ENCODE results near the gene ATF7IP. TPM values are rescaled to one million over a fixed set of nuclear protein-coding genes. Genes with fewer than 3 reads are reported as not detected.

The ATF7IP gene
- total RNA-seq, 1 donor, result 48.1 TPM

DNA sequence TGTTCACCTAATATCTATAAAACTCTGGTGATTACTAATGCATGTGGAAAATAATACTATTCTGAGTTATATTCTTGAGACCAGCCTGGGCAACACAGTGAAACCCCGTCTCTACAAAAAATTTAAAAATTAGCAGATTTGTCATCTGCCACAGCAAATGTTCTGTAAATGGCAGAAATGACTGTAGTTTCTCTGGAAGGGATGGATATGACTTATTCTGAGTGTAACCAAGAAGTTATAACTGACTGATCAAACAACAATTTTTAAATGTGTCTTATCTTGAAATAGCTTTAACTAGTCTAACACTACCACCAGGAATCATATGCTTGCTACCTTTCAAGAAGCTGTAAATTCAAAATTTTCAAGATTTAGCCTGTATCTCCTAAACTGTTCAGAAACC, 113.5 kb downstream of the ATF7IP start:
- H3K4me3 ChIP-seq (ENCODE audit: low read depth, low read length), result no peak overlapping the region
- DNase-seq (ENCODE audit: low read depth), result no peak
- TF ChIP-seq, protein P1, sequence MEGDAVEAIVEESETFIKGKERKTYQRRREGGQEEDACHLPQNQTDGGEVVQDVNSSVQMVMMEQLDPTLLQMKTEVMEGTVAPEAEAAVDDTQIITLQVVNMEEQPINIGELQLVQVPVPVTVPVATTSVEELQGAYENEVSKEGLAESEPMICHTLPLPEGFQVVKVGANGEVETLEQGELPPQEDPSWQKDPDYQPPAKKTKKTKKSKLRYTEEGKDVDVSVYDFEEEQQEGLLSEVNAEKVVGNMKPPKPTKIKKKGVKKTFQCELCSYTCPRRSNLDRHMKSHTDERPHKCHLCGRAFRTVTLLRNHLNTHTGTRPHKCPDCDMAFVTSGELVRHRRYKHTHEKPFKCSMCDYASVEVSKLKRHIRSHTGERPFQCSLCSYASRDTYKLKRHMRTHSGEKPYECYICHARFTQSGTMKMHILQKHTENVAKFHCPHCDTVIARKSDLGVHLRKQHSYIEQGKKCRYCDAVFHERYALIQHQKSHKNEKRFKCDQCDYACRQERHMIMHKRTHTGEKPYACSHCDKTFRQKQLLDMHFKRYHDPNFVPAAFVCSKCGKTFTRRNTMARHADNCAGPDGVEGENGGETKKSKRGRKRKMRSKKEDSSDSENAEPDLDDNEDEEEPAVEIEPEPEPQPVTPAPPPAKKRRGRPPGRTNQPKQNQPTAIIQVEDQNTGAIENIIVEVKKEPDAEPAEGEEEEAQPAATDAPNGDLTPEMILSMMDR (IDR thresholded peaks at IDR 0.05; ENCODE audit: insufficient read depth, low read length), result no peak

DNA sequence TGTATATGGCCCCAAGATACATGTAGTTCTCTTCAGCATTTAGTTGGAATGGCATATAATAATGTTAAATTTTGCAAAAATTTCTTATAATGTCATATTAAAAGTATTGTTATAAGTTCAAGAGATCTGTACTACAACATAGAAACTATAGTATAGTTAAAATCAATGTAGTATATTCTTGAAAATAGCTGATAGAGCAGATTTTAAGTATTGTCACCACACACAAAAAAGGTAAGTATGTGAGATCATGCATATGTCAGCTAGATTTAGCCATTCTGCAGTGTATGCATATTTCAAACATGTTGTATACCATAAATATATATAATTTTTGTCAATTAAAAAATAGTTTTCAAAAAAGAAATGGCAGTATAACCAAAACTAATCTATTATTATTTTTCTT, 115.7 kb downstream of the ATF7IP start:
- TF ChIP-seq, protein P1 (IDR thresholded peaks at IDR 0.05; ENCODE audit: insufficient read depth, low read length), result no peak
- H3K4me3 ChIP-seq (ENCODE audit: low read depth, low read length), result no peak overlapping the region
- no peak for DNase-seq (ENCODE audit: low read depth)

DNA sequence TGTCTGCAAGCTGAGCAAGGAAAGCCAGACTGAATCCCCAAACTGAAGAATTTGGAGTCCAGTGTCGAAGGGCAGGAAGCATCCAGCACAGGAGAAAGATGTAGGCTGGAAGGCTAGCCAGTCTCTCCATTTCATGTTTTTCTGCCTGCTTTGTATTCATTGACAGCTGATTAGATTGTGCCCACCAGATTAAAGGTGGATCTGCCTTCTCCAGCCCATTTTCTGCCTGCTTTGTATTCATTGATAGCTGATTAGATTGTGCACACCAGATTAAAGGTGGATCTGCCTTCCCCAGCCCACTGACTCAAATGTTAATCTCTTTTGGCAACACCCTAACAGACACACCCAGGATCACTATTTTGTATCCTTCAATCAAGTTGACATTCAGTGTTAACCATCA, 116.9 kb downstream of the ATF7IP start:
- TF ChIP-seq, protein P1 (IDR thresholded peaks at IDR 0.05; ENCODE audit: insufficient read depth, low read length), result no peak
- no peak overlapping the region for H3K4me3 ChIP-seq (ENCODE audit: low read depth, low read length)
- DNase-seq (ENCODE audit: low read depth), result no peak

DNA sequence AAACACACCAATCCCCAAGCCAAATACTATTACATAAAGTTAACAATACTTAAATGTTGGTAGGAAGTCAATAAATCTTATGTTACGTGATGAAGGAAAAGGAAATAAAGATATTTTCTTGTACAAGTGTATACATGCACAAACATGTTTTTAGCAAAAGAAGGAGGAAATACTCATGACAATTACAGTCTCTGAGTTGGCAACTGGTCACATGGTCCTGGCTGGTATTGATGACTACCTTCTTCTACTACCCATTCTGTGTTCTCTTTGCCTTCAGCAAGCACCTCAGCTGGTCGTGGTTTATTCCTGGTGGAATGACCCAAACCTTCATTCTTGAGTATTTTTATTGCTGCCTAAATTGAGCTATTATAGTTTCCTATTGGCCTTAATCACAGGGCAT, 117.4 kb downstream of the ATF7IP start:
- H3K4me3 ChIP-seq (ENCODE audit: low read depth, low read length), result no peak overlapping the region
- no peak for DNase-seq (ENCODE audit: low read depth)
- TF ChIP-seq, protein P1 (IDR thresholded peaks at IDR 0.05; ENCODE audit: insufficient read depth, low read length), result no peak

DNA sequence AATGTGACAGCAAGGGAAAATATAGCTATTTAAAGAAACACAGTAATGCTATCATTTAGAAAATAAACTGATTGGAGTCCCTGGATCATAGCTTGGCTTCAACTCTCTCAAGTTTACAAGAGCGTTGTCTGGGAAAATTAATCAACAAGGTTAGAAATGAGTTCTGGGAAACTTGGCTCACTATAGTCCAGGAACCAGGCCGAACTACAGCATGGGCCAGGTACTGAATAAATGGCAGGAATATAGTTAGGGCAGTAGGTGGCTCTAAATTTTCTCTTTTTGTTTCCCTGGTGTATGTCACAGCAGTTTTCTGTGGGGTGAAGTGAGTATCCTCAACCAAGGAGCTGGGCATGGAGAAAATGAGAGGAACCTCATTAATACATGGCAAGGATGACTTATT, 129.8 kb downstream of the ATF7IP start:
- H3K4me3 ChIP-seq (ENCODE audit: low read depth, low read length), result no peak overlapping the region
- TF ChIP-seq, protein P1 (IDR thresholded peaks at IDR 0.05; ENCODE audit: insufficient read depth, low read length), result no peak
- no peak for DNase-seq (ENCODE audit: low read depth)

DNA sequence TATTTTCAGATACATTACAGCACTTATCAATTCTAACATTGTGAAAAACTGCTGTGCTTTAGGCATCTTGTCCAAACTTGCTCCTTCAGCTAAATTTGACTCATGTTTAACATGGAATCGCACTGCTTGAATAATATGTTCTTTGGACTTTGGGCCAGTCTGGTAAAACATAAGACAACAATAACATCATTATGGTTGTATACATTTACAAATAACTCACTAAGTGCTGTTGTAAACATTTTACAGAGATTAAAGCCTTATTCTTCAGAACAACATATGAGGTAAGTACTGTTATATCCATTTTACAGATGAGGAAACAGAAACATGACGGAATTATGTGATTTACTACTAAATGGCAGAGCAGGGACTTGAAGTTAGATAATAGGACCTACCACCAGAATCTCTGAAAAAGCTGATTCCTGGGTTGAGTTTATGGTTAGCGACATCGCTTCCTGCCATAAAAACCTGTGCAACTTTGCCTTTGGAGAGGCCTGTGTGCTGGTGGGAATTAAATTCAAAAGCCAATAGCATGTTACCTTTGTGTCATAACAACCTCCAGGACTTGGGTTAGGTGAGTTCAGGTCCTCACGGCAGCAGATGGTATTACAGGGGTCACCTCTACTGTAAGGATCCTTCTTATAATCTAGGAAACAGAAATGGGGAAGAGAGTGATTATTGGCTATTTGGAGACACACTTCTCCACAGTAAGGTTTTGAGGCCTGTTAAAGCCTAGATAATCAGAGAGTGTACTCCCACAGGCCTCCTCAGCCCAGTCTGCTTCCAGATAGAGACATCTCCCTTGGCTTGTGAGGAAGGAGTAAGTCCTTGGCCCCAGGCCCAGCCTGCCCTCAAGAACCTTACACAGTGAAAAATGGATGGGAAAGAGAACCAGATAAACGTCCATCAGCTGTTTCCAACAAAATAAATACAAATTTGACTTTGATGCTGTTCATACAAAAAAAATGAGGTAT, 140.4 kb downstream of the ATF7IP start:
- no peak for DNase-seq (ENCODE audit: low read depth)
- TF ChIP-seq, protein P1 (IDR thresholded peaks at IDR 0.05; ENCODE audit: insufficient read depth, low read length), result no peak
- H3K4me3 ChIP-seq (ENCODE audit: low read depth, low read length), result no peak overlapping the region
